Hematopoietic multipotent progenitor cell treated with erythropoietin and hydrocortisone succinate and interleukin-3 and kit ligand, for 17 days (in vitro differentiated cells): ENCODE measurements around the gene GALNTL6.
"Not testable (repeated sequence)": the region's sequence is repeated elsewhere in the genome, so short reads cannot be mapped to it uniquely, and the experiment has no call there.

ENCODE experiments used
- DNase-seq: peaks from one replicate; pipeline ENCODE4 v3.0.0-alpha.2; 2015; ENCODE audit warnings: low spot score

The GALNTL6 gene

DNA sequence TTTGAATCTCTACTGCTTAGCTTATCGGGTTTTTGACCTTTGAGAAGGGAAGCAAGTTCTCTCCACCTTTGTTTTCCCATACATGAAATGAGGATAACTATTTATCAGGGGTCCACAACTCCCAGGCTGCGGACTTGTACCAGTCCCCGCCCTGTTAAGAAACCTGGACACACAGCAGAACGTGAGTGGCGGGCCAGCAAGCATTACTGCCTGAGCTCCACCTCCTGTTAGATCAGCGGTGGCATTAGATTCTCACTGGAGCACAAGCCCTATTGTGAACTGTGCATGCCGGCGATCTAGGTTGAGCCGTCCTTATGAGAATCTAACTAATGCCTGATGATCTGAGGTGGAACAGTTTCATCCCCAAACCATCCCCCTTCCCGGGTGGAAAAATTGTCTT is 579.5 kb downstream of the GALNTL6 start:
- DNase-seq: no peak

DNA sequence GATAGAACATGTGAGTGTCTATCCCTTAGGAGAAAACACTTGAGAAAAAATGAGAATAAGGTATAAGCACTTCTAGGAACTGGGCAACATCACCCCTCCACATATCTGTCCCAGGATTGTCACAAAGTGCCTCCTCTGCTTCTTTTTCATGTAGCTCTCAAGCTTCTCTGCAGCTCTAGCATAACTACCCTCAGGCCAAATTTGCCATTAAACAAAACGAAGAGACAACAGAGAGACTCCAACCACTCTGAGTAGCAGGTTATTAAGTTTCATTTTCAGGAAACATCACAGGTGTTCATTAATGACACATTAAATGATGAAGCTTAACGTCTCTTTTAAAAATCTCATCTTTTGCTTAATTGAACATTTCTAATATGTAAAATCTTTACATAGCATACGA is 580.0 kb downstream of the GALNTL6 start:
- DNase-seq: no peak

DNA sequence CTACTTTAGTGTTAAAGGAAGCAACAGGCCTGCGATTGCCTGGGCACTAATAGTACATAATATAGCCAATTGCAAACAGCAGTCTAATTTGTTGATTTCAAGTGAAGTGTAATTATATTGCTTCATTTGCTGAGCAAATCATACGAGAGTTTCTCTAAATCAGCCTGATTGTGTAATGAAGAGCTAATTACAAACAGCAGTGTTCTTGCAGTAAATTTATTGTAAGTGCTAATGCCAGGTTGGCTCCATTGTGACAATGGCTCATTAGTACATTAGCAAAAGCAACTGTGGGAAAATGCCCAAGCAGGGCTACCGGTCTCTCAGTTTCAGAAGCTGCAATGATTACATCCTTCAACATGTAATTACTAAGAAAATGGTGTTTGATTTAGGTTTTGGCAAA is 591.5 kb downstream of the GALNTL6 start:
- no peak for DNase-seq

DNA sequence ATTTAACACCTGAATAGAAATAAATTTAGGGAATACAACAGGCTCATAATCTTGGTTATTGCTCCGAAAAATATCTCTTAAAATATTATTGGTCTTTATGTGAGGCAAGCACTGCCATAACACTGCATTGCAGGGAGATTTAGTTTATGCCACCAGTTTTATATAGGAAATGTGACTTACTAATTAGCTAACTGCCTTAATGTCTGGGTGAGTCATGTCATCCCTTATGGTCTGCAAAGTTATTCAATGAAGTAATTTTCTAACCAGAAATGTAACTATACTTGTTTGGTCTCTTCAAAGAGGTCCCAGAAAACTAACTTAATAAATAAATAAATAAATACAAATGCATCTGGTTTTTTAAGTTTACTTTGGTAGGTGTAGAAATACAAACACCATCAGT is 597.2 kb downstream of the GALNTL6 start:
- DNase-seq: no peak

DNA sequence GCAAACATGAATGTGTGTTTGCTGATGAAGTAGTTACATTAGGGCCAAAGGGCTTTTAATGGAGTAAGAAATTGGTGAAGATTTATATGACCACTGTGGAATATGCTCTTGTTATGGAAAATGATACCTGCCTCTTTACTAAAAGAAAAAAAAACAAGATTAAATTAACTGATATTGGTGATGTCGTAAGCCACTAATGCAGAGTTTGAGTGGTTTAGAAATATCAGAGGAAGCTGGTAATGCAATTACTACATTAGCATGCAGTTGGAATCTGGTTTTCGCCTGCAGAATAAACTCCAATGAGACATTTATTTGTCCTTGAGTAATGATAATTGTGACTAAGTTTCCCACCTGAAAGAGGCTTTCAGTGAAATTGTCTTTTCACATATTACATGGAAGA is 597.9 kb downstream of the GALNTL6 start:
- DNase-seq: no peak

DNA sequence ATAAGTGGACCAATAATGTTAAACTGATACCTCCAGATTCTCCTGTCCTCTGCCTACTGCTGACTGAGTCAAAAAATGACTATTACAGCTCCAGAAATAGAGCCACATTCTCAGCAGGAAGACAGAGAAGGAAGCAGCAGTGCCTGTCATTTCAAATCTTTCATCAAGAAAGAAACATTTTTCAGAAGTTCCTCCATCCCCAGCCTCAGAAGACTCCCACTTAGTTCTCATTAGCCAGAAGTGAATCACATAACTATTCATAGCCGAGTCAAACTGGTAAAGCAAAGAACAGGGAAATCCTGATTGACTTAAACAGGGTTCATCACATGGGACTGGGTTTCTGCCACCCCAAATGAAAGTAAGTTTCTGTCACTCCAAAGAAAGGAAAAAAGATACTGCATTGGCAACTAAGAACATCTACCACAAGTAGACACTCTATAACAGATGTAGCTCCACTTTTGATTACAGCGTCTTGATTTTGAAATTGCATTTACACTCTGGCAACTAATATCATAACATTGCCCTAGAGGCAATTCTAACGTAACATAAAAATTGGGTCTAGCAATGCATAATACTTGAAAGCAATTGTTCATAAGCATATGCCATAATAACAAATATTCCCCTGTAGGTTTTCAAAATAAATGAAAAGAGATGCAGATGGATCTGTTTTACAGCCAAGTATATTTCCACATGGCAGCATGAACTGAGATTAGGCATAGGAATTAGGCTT is 599.8 kb downstream of the GALNTL6 start:
- no peak for DNase-seq

DNA sequence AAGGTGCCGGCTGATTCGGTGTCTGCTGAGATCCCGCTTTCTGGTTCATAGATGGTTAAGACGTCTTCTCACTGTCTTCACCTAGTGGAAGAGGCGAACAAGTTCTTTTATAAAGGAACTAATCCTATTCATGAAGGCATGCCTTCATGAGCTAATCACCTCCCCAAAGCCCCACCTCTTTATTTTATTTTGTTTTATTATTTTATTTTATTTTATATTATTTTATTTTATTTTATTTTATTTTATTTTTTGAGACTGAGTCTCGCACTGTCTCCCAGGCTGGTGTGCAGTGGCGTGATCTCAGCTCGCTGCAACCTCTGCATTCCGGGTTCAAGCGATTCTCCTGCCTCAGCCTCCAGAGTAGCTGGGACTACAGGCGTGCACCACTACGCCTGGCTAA is 615.8 kb downstream of the GALNTL6 start:
- DNase-seq: not testable (repeated sequence)

DNA sequence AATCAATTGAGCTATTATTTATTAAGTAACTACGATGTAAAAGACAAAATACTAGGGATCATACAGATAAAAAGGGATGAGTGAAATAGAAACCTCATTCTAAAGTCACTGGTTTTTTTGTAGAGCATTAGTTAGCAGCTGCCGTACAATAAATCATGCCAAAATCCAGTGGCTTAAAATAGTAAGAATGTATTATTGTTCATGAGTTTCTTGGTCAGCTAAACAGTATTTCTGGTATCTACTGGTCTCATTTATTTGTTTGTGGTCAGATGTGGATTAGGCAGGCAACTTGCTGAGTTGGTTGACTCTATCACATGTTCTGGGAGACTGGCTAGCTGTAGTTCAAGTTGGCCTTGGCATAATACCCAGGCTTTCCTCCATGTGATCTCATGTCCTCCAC is 667.3 kb downstream of the GALNTL6 start:
- no peak for DNase-seq

DNA sequence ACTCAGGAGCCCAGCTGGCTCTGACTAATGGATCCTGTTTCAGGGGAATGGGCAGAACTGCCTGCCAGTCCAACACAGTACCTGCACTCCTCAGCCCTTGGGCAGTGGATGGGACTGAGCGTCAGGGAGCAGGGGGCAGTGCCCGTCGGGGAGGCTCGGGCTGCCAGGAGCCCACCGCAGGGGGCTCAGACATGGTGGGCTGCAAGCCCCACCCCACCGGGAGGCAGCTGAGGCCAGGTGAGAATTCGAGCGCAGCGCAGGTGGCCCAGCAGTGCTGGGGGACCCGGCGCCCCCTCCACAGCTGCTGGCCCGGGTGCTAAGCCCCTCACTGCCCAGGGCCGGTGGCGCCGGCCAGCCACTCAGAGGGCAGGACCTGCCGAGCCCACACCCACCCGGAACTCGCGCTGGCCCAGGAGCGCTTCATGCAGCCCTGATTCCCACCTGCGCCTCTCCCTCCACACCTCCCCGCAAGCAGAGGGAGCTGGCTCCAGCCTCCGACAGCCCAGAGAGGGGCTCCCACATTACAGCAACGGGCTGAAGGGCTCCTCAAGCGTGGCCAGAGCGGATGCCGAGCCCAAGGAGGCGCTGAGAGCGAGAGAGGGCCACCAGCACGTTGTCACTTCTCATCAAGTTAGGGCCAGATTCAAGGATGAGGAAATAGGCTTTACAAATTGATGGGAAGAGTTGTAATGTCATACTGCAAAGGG is 668.8 kb downstream of the GALNTL6 start:
- no peak for DNase-seq

DNA sequence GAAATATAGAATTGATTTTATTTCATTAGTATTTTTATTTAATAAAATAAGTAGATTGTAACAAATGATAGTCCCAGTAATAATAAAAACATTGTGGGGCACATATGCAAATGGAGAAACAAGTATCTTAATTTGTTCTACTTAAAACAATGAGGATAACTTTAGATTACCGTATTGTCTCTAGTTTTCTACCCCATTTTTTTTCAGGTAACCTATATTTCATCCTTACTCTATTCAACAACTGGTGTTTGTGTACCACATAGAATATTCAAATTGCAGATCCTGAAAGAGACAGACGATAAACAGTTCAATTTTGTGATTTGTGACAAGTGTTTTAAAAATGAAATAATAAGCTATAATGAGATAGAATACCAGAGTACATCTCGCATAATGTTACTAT is 671.8 kb downstream of the GALNTL6 start:
- no peak for DNase-seq

DNA sequence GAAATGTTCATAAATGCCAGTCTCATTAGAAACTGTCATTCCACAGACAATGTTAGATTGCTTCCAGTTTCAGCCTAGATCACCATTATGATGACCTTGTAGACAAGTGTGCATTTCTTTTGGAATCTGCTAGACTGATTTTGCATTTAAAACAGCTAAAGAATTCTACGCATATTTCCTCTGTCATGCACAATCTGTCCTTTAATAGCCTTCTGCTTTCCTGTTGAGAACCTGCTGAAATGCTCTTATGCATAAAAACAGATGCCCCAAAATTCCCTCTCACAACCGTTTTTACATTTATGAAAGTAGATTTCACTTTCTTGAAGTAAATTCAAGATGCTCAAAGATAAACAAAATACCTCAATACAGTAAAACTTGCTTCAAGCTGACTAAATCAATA is 673.3 kb downstream of the GALNTL6 start:
- peak; percentile 2 for DNase-seq

DNA sequence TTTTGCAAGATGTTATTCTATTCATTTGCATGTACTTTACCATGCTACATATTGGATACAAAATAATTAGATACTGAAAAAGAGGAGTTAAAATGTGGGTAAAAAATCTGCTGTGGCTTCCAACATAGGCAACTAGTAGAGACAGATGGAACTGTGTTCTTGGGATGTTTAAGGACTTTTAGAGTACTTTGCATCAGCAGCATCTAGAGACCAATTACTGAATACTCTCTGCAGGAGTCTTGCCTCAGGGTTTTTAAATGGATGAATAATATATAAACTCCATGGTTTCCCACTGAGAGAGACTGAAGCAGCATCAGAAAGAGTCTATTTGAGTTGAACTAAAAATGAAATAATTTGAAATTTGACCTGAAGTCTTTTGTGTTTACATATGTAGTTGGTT is 676.7 kb downstream of the GALNTL6 start:
- peak; percentile 2 for DNase-seq

DNA sequence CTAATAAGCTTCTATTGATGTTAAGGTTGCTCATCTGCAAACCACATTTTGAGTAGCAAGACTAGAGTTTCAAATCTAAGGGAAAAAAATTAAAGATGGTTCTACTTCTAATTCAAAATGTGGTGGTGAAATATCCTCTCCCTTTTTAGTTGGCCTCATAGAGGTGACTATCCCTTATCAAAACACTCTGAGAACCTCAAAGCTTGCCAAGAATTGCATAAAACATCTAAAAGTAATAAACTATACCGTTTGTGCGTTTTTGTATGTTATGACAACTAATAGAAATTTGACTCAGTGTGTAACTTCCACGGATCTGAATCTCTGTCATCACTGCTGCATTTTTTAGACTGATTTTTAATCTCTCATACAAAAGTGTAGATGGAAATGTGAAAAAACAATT is 682.6 kb downstream of the GALNTL6 start:
- no peak for DNase-seq

DNA sequence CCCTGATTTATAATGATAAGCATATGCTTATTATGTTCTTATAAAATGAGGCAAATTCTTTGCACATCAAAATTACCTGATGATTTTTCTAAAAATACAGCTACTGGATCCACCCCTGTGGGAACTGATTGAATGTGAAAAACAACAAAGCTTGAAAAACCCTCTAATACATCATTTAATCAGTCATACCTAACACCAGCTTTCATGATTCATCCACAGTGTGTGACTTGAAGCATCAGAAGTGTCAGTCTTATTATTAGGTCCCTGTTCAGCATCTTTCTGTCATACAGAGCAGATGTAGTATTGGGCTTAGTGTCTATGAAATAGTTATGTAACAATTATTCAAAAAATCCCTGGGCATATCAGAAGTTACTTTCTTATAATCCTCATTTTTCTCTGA is 684.1 kb downstream of the GALNTL6 start:
- DNase-seq: peak; percentile 3

DNA sequence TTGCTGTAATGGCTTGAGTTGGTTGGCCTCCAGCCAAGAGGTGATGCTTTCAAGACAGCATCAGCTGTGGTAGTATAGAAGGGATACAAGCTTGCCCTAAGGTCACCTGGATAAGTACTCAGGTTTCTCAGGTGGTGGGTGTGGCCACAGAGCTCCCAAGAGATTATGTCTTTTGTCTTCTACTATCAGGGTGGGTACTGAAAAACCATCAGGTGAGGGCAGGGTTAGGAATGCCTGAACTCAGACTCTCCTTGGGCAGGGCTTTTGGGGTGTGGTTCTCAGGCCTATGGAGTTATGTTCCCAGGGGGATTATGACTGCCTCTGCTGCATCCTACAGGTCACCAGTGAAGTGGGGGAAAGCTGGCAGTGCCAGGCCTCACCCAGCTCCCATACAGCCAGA is 700.8 kb downstream of the GALNTL6 start:
- DNase-seq: no peak

DNA sequence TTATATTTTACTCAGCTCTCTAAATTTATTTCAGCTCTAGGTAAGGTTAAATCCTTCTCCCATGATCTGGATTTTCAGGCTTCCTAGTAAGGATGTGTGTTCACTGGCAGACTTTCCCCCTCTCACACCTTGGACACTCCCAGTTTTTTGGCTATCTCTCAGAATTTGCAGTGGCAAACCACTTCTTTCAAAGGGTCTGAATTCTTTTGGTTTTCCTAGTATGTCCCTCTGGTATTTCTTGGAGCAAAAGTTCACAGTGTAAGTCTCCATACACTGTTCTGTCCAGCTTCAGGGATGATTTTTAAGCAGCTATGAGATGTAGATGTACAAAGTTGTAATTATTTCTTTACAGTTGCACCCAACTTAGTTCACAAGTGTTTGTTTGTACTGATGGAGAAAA is 701.6 kb downstream of the GALNTL6 start:
- DNase-seq: peak; percentile 3

DNA sequence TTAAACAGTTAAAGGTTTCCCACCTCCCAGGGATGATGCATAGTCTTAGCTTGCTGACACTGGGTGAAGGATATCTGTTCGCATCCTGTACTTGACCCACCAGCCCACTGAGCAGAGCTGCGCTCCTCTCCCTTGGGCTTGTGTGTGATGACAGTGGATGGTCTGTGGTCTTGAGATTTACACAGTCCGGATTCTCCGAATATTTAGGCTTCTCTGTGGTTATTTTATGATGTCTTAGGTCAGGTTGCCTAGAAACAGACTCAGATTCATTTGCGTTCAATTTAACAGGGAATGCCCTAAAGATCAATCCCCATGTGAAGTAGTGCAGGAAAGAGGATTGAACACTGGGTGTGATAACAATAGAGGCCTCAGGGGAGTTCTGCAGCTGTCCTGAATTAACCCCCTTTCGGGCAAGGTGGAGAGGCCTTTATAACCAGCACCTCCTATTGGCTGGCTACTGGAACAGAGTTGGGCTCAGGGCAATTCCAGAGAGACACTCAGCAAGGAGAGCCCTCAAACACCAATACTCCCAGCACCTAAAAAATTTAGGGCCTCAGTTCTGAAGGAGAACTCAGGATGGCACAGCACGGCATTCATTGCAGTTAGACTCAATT is 702.2 kb downstream of the GALNTL6 start:
- DNase-seq: peak; percentile 1

DNA sequence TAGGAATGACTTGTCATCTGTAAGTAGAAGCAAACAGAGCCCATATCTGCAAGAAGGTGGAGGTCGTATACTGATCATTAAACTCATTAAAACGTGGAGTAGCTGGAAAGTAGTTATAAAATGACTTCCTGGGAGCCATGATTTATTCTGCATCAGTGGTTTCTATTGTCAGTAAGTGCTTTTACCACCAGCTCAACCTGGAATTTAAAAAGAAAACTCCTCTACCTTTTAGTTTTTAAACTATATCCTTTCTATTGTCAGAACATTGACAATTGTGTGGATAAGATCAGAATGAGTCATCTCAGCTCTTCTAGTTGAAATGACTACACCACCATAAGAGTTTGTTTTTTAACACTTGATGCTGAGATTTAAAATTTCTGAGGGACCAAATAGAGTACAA is 704.2 kb downstream of the GALNTL6 start:
- DNase-seq: no peak

DNA sequence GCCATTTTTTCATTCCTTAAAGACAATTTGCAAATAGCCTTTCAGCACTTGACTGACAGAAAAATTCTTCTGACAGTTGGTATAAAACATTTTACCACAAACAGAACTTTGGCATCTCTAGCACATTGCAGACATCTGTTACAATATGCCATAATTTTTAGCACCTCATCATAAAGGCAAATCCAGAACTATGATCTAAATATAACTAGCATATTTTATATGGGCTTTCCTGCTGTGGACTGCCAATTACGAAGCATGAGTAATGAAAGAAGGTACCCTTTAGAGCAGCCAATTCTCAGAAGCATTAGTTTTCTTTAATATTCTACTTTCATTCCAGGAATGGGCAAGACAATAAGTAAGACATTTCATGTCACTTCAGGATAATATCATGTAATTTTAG is 708.0 kb downstream of the GALNTL6 start:
- DNase-seq: peak; percentile 2

DNA sequence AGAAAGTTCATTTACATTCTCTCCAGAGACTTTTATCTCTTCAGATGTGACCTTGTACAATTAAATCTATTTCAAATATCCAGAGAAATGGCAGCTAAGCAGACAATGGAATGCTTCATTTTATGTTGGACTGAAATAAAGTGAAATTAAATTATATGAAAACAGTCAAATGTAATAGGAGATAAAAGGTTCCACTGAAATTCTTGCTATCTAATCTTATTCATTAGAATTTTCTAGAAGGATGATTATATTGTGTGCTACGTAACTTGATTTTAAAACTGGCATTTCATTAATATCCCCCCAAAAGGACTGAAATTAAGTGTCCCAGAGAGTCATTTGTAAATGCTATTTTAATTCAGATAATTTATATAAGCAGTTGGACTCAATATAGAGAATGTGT is 708.5 kb downstream of the GALNTL6 start:
- DNase-seq: peak; percentile 1

DNA sequence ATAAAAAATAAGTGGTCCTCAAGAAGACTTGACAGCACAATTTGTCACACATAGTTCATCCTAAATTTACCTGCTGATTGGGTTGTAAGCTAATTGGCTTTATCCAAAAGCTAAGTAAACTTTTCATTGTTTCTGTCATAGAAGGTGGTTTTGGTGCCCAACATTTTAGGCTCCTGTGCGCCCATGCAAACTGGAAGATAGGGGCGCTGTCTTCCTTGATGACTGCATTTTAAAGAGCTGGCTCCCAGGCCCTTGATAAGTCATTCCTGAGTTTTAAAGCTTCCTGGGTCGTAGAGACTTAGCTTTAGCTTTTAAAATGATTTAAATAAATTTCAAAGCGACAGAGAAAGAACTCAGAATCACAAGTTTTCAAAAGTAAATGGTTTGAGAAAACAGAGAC is 730.0 kb downstream of the GALNTL6 start:
- DNase-seq: no peak

DNA sequence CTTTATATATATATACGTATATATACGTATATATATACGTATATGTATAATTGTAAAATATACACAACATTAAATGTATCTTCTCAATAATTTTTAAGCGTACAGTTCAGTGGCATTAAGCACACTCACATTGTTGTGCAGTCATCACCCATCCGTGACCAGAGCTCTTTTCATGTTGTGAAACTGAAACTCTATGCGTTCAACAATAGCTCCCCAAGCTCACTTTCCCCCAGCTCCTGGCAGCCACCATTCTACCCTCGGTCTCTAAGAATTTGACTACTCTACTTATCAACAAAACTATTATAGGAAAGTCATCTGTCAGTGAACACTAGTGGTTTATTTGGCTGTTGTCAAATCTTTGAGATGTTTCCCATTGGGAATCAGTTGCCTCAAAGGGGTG is 733.6 kb downstream of the GALNTL6 start:
- DNase-seq: no peak

DNA sequence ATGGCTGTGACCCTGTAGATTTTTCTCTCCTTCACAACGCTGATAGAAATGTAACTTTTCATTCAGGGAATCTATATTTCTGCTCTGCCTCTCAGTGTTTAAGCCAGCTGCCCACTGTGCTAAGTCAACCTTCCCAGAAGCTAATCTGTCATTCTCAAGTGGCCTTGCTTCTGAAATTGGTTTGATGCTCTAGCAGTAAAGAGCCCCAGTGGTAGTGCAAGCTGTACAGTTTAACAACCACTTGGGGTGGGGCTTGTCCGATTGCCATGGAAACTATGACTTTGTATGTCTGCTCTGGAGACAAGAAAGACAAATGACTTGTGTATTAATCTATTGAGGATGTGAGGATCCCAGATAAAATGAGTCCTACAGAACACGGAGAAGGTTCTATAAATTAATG is 734.5 kb downstream of the GALNTL6 start:
- no peak for DNase-seq

DNA sequence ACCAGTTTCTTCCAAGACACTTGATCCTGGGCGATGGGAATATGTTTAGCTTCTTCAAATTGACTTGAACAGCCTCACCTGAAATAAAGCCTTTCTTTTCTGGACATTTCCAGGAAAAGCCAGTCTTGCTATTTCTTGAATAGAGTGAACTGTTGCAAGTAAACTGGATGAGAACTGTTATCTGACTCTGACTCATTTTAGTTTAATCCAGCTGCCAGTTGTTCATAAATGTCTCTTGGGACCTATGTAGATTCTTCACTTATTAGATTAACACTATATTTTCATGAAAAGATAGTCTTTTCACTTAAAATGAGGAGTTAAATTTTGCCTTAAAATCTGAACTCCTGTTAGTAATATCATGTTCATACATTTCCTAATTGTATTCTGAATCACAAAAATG is 740.0 kb downstream of the GALNTL6 start:
- no peak for DNase-seq
